Esophagus muscularis mucosa (tissue), 4 donors: ENCODE measurements around the gene MTOR. TPM values are rescaled to one million over a fixed set of nuclear protein-coding genes. Genes with fewer than 3 reads are reported as not detected.
A peak's percentile ranks its signal among the peaks of the same experiment; 100 is the strongest.

Experiments used
- DNase-seq: peaks from one replicate; pipeline ENCODE4 v3.0.0-alpha.2; 2017; ENCODE audit errors: extremely low spot score
- H3K27ac ChIP-seq, 4 donors: fragments of 200-600 bp; sonication (generic); replicated peaks in 1 of 4; 1 replicate in 3 of 4; 2 replicates in 1 of 4; pipeline ENCODE4 v1.5.1; 2016 to 2019; ENCODE audit warnings: mild to moderate bottlenecking in 1 of 4
- H3K27me3 ChIP-seq, 4 donors: fragments of 200-600 bp; sonication (generic); one replicate each; pipeline versions ENCODE4 v1.5.1 to v1.6.0; 2016 to 2019
- H3K36me3 ChIP-seq, 4 donors: fragments of 200-600 bp; sonication (generic); one replicate each; pipeline ENCODE4 v1.5.1; 2016 to 2019
- H3K4me1 ChIP-seq, 4 donors: fragments of 200-600 bp; sonication (generic); one replicate each; pipeline ENCODE4 v1.5.1; 2016 to 2019
- H3K4me3 ChIP-seq, 4 donors: fragments of 200-600 bp; sonication (generic); 1 replicate in 2 of 4; 2 replicates in 2 of 4; pipeline ENCODE4 v1.5.1; 2016 to 2019; ENCODE audit warnings: mild to moderate bottlenecking in 4 of 4, moderate library complexity in 1 of 4
- H3K9me3 ChIP-seq, 4 donors: fragments of 200-600 bp; sonication (generic); 1 replicate in 3 of 4; 2 replicates in 1 of 4; pipeline ENCODE4 v1.5.1; 2016 to 2019
- EP300 ChIP-seq: sonication (generic); formaldehyde crosslinking; IDR thresholded peaks from one replicate; pipeline ENCODE4 v1.6.1; 2017; ENCODE audit warnings: antibody characterized with exemption
- POLR2A ChIP-seq: fragments of 450-650 bp; IDR thresholded peaks from one replicate; pipeline ENCODE4 v1.6.1; 2017; ENCODE audit warnings: antibody characterized with exemption, moderate library complexity, mild to moderate bottlenecking, low read depth
- POLR2AphosphoS5 ChIP-seq, 2 donors: sonication (generic); formaldehyde crosslinking; IDR thresholded peaks; one replicate each; pipeline ENCODE4 v1.6.1; 2017; ENCODE audit warnings: antibody characterized with exemption in 2 of 2
- WGBS: methylation state at CpG from one replicate; pipeline ENCODE4 v1.1.5; 2018; 5-methylcytosine and 5-hydroxymethylcytosine counted together
- intact Hi-C: fragments of 100-400 bp; cut with DNase I; formaldehyde crosslinking; loops from one replicate; pipeline ENCODE4 v1.15.1; 2023
- total RNA-seq, 4 donors: library from RNA; depleted of rRNA; stranded (reverse); fragments of >200 nt; gene quantifications; one replicate each; pipeline versions ENCODE4 v1.1.0 to v1.2.1, GENCODE V29; 2016
- TF ChIP-seq, protein P1 (sequence below), 3 experiments: fragments of 200-600 bp in 2 of 3; fragments of 450-650 bp in 1 of 3; sonication (generic) in 2 of 3; IDR thresholded peaks; one replicate each; pipeline ENCODE4 v1.5.1; 2017 to 2019; ENCODE audit warnings: antibody characterized with exemption in 3 of 3, mild to moderate bottlenecking in 2 of 3, moderate library complexity in 1 of 3

MTOR gene
- total RNA-seq, 4 donors from 2014 or later, result 33.6 to 51.1 (median 41.0) TPM

DNA sequence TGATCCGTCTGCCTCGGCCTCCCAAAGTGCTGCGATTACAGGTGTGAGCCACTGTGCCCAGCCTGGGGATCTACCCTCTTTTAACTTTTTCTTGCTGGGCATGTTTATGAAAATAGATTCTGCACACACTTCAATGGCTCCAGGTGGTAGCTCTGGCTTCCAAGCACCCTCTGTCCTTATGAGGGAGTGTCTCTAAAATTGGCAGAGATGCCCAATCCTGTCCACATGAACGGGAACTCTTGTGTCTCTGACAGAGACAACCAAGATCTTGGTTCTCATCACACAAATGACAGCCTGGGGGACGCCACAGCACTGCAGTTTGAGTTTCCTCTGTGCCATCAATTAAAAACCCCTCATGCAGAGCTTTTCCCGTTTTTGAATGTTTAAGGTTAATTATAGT, 116.6 kb downstream of the MTOR start:
- no peaks in the 10 kb centered on the region for H3K9me3 ChIP-seq
- no peak overlapping the region for H3K27ac ChIP-seq
- H3K4me3 ChIP-seq, result no peak overlapping the region
- TF ChIP-seq POLR2A, result no peak
- TF ChIP-seq EP300, result no peak
- TF ChIP-seq, protein P1, sequence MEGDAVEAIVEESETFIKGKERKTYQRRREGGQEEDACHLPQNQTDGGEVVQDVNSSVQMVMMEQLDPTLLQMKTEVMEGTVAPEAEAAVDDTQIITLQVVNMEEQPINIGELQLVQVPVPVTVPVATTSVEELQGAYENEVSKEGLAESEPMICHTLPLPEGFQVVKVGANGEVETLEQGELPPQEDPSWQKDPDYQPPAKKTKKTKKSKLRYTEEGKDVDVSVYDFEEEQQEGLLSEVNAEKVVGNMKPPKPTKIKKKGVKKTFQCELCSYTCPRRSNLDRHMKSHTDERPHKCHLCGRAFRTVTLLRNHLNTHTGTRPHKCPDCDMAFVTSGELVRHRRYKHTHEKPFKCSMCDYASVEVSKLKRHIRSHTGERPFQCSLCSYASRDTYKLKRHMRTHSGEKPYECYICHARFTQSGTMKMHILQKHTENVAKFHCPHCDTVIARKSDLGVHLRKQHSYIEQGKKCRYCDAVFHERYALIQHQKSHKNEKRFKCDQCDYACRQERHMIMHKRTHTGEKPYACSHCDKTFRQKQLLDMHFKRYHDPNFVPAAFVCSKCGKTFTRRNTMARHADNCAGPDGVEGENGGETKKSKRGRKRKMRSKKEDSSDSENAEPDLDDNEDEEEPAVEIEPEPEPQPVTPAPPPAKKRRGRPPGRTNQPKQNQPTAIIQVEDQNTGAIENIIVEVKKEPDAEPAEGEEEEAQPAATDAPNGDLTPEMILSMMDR (IDR thresholded peaks at IDR 0.05), result no peak
- no peaks in the 10 kb centered on the region for H3K27me3 ChIP-seq
- no peak for DNase-seq
- H3K36me3 ChIP-seq, result peaks cover 47 to 92% (median 63%) of the 10 kb centered on the region in 4 donors
- peaks cover 4 to 25% (median 18%) of the 10 kb centered on the region in 4 donors for H3K4me1 ChIP-seq
- intact Hi-C loops, result no loop called here
- 87% methylated on average over 6 of the region's 6 CpGs for WGBS

DNA sequence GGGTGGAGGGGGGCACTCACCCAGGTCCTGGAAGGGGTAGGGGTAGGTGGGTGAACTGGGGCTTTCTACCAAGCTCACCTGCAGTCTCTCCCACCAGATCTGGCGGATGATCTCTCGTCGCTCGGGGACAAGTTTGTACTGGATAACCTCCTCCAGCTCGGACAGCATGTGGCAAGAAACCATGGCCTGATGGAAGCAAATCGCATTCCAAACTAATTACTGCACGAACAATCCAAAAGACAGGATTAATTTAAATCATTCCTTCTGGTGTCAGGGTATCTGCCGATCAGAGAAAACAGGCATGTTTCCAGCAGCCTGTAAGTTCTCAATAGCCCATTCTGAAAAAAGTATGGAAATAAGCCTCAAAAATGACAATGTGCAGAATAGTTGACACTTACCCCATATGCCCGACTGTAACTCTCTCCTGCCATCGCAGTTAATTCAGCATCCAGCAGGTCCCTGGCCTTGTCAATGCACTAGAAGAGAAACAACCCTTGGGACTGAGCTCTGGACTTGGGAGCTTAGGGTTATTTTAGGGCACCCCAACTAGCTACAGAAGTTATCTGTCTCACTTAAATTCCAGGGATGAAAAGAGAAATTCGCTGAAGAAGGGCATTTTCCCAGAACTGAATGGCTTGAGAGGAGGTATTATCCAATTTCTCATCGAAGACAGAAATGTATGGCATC, 117.6 kb downstream of the MTOR start:
- Histone ChIP-seq H3K27ac (no peak overlapping the region), H3K4me1 (peaks cover 0 to 22% (median 14%) of the 10 kb centered on the region in 4 donors), H3K4me3 (no peak overlapping the region), H3K9me3 (no peaks in the 10 kb centered on the region), H3K36me3 (peaks cover 46 to 93% (median 67%) of the 10 kb centered on the region in 4 donors), H3K27me3 (no peaks in the 10 kb centered on the region)
- intact Hi-C loops, result no loop called here
- WGBS, result 71% methylated on average over 12 of the region's 12 CpGs
- DNase-seq, result no peak
- TF ChIP-seq POLR2A, result no peak
- TF ChIP-seq, protein P1 (IDR thresholded peaks at IDR 0.05), result no peak
- no peak for TF ChIP-seq EP300
- TF ChIP-seq POLR2AphosphoS5 (IDR thresholded peaks at IDR 0.05), result no peak

DNA sequence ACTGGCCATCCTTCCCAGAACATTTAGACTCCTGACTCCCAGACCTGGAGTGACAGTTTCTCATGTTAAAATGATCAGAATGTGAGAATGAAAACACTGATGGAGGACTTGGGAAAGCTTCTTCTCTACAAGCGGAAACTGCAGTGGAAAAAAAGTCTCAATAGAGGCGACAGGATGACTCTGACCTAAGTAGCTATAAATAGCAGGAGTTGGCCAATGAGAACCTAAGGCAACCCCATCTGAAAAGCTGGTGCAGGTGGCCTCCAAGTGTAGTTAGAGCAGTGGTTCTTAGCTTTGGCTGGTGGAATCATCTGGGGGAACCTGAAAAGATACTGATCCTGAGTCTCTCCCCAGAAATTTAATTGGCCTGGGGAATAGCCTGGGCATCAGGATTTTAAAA, 118.4 kb downstream of the MTOR start:
- Histone ChIP-seq H3K36me3 (peaks cover 45 to 93% (median 67%) of the 10 kb centered on the region in 4 donors), H3K9me3 (no peaks in the 10 kb centered on the region), H3K27me3 (no peaks in the 10 kb centered on the region), H3K4me1 (peaks cover 0 to 22% (median 14%) of the 10 kb centered on the region in 4 donors), H3K4me3 (no peak overlapping the region), H3K27ac (peak overlapping the region in 1 of 4 donors; percentile 23)
- DNase-seq, result no peak
- TF ChIP-seq EP300 (no peak), POLR2A (no peak), POLR2AphosphoS5 (IDR thresholded peaks at IDR 0.05) (no peak)
- TF ChIP-seq, protein P1 (IDR thresholded peaks at IDR 0.05), result no peak
- 61% methylated on average over 2 of the region's 2 CpGs for WGBS
- intact Hi-C loops, result no loop called here

DNA sequence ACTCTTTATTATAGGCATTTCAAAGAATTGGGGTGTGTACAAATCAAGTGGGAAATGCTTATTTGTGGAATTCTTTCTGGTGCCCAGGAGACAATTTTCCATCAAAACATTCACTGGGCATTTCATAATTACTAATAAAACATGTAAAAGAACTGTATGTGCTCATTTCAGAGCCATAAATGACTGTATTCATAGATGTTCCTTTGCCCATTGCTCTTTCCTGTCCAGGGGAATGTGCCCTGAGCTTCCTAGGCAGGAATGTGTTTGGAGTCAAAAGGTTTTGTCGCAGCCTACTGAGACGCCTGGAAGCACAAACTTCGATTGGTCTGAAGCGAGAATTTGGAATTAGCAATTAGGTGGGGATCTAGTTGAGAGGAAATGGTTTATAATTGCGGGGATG, 119.0 kb downstream of the MTOR start:
- DNase-seq, result no peak
- Histone ChIP-seq H3K4me1 (peaks cover 0 to 22% (median 14%) of the 10 kb centered on the region in 4 donors), H3K27me3 (no peaks in the 10 kb centered on the region), H3K27ac (peak overlapping the region in 1 of 4 donors; percentile 23), H3K9me3 (no peaks in the 10 kb centered on the region), H3K36me3 (peaks cover 45 to 93% (median 67%) of the 10 kb centered on the region in 4 donors), H3K4me3 (no peak overlapping the region)
- intact Hi-C loops, result no loop called here
- TF ChIP-seq POLR2AphosphoS5 (IDR thresholded peaks at IDR 0.05) (no peak), EP300 (no peak), POLR2A (no peak)
- TF ChIP-seq, protein P1 (IDR thresholded peaks at IDR 0.05), result no peak
- 93% methylated on average over 5 of the region's 5 CpGs for WGBS
